Hepatocyte (in vitro differentiated cells): ENCODE results near the gene POLK.
A peak's percentile ranks its signal among the peaks of the same experiment; 100 is the strongest.

ENCODE experiments used
- EZH2phosphoT487 ChIP-seq: fragments of 200-600 bp; sonication (generic); IDR thresholded peaks from one replicate; pipeline ENCODE4 v1.6.1; 2018; ENCODE audit warnings: antibody characterized with exemption, mild to moderate bottlenecking, low read depth, moderate library complexity; ENCODE audit not compliant: unreplicated experiment, severe bottlenecking
- TF ChIP-seq, protein P1 (sequence below): fragments of 200-600 bp; sonication (generic); IDR thresholded peaks from 2 replicates; pipeline ENCODE4 v1.5.1; 2016; ENCODE audit warnings: antibody characterized with exemption, mild to moderate bottlenecking; ENCODE audit not compliant: poor library complexity

DNA sequence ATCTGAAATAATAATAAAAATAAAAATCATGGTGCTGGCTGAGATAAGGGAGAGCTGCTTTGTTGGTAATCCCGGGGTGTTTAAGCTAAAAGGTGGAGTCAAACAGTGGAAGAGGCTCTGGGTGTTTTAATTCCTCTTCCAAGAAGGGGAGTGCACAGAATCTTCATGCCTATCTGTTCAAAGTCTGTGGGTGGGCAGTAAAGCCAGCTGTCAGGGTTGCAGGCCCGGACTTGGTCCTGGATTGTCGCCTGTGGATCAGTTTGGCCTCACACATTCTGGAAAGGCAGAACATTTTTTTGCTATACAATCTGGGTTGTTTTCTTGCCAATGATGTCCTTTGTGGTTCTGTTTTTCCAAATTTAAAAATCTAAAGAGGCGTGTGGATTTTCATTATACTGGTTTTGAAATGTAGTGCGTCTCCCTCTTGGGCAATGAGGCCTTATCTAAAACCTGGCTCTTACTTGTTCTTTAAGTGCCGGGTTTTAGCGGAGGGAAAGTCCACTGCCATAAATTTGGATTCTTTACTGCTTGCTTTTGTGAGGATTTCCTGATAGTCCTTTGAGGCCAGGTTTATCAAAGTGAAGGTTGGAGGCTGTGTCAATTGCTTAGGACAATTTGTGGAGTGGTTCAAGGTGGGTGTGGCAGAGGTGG is 105.4 kb downstream of the POLK start:
- TF ChIP-seq, protein P1, sequence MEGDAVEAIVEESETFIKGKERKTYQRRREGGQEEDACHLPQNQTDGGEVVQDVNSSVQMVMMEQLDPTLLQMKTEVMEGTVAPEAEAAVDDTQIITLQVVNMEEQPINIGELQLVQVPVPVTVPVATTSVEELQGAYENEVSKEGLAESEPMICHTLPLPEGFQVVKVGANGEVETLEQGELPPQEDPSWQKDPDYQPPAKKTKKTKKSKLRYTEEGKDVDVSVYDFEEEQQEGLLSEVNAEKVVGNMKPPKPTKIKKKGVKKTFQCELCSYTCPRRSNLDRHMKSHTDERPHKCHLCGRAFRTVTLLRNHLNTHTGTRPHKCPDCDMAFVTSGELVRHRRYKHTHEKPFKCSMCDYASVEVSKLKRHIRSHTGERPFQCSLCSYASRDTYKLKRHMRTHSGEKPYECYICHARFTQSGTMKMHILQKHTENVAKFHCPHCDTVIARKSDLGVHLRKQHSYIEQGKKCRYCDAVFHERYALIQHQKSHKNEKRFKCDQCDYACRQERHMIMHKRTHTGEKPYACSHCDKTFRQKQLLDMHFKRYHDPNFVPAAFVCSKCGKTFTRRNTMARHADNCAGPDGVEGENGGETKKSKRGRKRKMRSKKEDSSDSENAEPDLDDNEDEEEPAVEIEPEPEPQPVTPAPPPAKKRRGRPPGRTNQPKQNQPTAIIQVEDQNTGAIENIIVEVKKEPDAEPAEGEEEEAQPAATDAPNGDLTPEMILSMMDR, result no peak
- peak; percentile 32 for TF ChIP-seq EZH2phosphoT487
